ENCODE data around the gene DIP2B. TPM values are rescaled to one million over a fixed set of nuclear protein-coding genes. Genes with fewer than 3 reads are reported as not detected.

Gene DIP2B
- total RNA-seq, 2 donors from 2014 or later: 22.8 to 31.0 TPM

DNA sequence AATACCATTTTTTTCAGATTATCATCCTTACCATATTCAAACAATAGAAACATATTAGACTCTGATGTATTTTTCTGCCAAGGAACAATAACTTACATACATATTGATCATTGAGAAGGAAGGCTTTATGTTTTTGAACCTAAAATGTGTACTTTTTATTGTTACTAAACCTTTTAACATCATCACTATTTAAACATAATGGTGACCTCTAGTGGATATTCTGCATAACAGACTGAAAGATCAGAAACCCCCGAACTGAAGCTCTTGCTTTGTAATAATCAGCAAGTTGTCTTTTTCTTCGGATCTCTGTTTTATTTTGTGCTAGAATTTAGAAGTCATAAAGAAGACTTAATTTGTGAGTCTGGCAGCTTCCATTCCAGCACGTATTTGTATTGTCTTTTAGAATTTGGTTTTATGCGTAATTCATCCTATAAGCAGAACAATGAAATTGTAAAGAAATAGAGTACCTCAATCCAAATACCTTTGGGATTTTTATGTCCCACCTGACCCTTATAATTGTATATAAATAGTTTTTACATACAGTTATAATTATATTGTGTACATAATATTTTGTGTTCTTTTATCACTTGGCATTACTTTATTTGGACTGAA lies 133.2 kb downstream of the DIP2B start:
- Mint-ChIP-seq H3K27ac (peak overlapping the region; percentile 74), H3K27me3 (no peaks in the 10 kb centered on the region), H3K4me3 (no peak overlapping the region), H3K4me1 (peaks cover 13% of the 10 kb centered on the region), H3K36me3 (ENCODE audit: low read depth) (peaks cover 2% of the 10 kb centered on the region)
- H3K9me3 ChIP-seq (ENCODE audit: control insufficient read depth, low read length, poor library complexity, severe bottlenecking): no peaks in the 10 kb centered on the region
- no peak for DNase-seq
- peak; percentile 61 for ATAC-seq

DNA sequence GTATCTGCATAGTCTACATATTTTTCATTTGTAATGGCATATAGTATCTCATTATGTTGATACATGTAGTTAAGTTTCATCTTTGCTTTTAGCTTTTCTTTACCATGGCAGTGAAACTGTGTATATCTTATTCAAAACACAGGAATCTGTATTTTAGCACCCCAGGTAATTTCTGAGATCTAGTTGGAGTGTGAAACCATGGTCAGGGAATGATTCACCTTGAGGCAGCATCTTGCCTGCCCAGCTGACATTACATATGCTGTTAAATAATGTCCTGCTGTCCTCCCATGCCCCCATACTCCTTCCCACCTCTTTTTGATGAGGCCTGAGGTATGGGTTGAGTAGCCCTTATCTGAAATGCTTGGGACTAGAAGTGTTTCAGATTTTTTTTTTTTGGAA lies 133.7 kb downstream of the DIP2B start:
- no peak overlapping the region for H3K27ac Mint-ChIP-seq
- H3K27me3 Mint-ChIP-seq: no peaks in the 10 kb centered on the region
- DNase-seq (no peak), ATAC-seq (no peak)
- H3K4me1 Mint-ChIP-seq: peaks cover 15% of the 10 kb centered on the region
- H3K36me3 Mint-ChIP-seq (ENCODE audit: low read depth): peaks cover 2% of the 10 kb centered on the region
- H3K9me3 ChIP-seq (ENCODE audit: control insufficient read depth, low read length, poor library complexity, severe bottlenecking): no peaks in the 10 kb centered on the region
- no peak overlapping the region for H3K4me3 Mint-ChIP-seq

DNA sequence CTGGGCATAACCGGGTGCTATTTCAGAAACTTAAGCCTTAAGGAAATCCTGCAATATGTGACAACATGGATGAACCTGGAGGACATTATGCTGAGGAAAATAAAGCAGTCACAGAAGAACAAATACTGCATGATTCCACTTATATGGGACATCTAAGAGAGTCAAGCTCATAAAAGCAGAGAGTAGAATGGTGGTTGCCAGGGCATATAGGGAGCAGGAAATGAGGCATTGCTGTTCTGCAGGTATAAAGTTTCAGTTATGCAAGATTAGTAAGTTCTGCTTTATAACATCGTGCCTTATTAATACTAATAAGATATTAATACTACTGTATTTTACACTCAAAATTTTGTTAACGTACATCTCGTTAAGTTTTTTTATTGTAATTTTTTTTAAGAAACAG lies 134.9 kb downstream of the DIP2B start:
- H3K4me1 Mint-ChIP-seq: peaks cover 13% of the 10 kb centered on the region
- no peak for ATAC-seq

DNA sequence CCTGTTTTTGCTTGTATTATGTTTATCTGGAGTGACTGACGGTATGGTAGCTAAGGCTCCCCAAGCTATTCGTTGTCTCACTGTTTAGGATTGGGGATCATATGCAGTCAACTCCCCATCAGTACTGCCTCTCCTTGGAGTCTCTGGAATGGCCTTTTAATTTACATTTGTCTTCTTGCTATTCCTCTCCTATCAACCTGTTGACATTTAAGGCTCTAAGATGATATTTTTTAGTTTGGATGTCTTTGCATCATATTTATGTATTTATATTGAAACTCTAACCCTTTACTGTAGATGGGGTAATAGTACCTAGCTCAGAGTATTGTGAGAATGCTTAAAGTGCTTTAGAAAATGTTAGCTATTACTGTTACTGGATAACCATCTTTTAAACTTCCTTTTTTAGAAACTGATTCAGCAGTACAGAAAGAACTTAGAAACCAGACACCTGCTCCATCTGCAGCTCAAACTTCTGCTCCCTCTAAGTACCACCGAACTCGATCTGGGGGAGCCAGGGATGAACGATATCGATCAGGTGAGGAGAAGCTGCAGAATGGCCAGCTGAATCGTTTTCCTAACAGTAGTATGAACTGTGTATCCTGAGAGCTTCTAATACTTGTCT lies 135.6 kb downstream of the DIP2B start:
- Mint-ChIP-seq H3K4me1 (peaks cover 11% of the 10 kb centered on the region), H3K36me3 (ENCODE audit: low read depth) (peaks cover 2% of the 10 kb centered on the region), H3K27me3 (no peaks in the 10 kb centered on the region), H3K4me3 (no peak overlapping the region), H3K27ac (no peak overlapping the region)
- H3K9me3 ChIP-seq (ENCODE audit: control insufficient read depth, low read length, poor library complexity, severe bottlenecking): no peaks in the 10 kb centered on the region
- ATAC-seq (no peak), DNase-seq (no peak)

More for the DNA sequence above, 134.9 kb downstream of the DIP2B start:
- Mint-ChIP-seq H3K4me3 (no peak overlapping the region), H3K36me3 (ENCODE audit: low read depth) (peaks cover 2% of the 10 kb centered on the region), H3K27me3 (no peaks in the 10 kb centered on the region), H3K27ac (no peak overlapping the region)
- H3K9me3 ChIP-seq (ENCODE audit: control insufficient read depth, low read length, poor library complexity, severe bottlenecking): no peaks in the 10 kb centered on the region
- no peak for DNase-seq

DNA sequence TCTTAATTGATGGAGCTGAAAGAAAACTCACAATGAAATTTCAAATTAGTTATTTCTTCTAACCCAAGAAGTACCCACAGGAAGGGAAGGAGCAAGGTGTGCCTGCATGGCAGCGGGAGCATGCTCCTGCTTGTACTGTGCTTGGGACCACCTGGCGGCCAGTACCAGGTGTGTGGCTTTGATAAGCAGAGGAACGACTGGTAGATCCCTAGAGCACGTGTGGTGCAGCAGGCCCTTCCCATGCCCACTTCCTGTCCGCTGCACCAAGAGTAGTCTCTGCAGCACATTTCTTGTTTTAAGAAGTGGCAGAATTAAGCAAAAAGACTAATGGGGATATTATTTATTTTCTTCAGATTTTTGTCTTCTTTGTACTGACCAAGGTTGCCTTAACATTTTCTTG lies 136.8 kb downstream of the DIP2B start:
- no peak for DNase-seq
- H3K36me3 Mint-ChIP-seq (ENCODE audit: low read depth): peaks cover 2% of the 10 kb centered on the region
- H3K27ac Mint-ChIP-seq: no peak overlapping the region
- no peaks in the 10 kb centered on the region for H3K9me3 ChIP-seq (ENCODE audit: control insufficient read depth, low read length, poor library complexity, severe bottlenecking)
- no peak for ATAC-seq
- H3K4me1 Mint-ChIP-seq: peaks cover 9% of the 10 kb centered on the region
- H3K4me3 Mint-ChIP-seq: no peak overlapping the region
- H3K27me3 Mint-ChIP-seq: no peaks in the 10 kb centered on the region

DNA sequence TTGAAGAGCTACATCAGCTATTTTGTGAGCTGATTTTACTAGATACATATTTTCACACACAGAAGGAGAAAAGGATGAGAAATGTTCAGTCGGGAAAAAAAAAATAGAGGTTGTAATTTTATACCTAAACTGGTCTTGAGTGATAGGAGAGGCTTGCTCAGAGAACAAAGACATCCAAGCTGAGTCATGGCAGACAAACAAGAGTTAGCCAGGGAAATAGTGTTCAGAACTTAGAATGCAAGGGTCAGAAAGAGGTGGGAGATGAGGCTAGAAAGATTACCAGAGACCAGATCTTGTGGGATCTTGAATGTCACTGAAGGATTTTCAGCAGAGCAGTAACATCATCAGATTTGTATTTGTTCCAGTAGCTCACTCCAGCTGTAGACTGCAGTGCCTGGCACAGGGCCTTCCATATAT lies 137.3 kb downstream of the DIP2B start:
- Mint-ChIP-seq H3K4me1 (peaks cover 9% of the 10 kb centered on the region), H3K36me3 (ENCODE audit: low read depth) (peaks cover 2% of the 10 kb centered on the region), H3K4me3 (no peak overlapping the region), H3K27ac (no peak overlapping the region), H3K27me3 (no peaks in the 10 kb centered on the region)
- ATAC-seq: no peak
- no peak for DNase-seq
- H3K9me3 ChIP-seq (ENCODE audit: control insufficient read depth, low read length, poor library complexity, severe bottlenecking): no peaks in the 10 kb centered on the region

DNA sequence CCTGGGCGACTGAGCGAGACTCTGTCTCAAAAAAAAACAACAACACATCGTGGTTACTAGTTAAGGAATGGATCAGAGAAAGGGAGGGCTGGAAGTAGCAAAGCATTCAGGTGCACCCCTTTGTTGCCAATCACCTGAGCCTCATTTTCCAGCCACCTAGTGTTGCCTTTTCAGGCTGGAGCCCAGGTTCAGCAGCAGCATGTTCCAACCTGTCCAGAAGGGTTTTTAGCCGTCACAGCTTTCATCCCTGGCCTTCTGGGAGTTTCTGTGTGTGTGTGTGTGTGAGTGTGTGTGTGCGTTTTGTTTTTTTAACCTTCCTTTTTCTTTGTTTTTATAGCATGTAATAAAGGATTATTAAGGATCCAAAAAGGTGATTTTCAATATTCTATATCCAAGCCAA lies 138.0 kb downstream of the DIP2B start:
- peaks cover 3% of the 10 kb centered on the region for H3K4me1 Mint-ChIP-seq
- ATAC-seq: no peak

DNA sequence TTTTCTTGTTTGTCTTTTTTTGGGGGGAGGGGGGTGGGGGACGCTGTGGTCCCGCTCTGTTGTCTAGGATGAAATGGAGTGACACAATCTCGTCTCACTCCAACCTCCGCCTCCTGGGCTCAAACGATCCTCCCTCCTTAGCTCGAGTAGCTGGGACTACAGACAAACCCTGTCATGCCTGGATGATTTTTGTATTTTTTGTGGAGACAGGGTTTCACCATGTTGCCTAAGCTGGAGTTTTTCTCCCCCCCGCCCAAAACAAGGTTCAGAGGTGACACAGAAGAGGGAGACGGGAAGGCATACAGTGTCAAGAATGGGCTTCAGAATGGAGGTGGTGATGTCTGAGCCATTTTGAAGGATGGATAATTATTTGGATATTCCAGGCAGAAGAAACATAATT lies 142.2 kb downstream of the DIP2B start:
- ATAC-seq: no peak

More for the DNA sequence above, 138.0 kb downstream of the DIP2B start:
- H3K27me3 Mint-ChIP-seq: no peaks in the 10 kb centered on the region
- no peak overlapping the region for H3K4me3 Mint-ChIP-seq
- H3K36me3 Mint-ChIP-seq (ENCODE audit: low read depth): peaks cover 2% of the 10 kb centered on the region
- no peaks in the 10 kb centered on the region for H3K9me3 ChIP-seq (ENCODE audit: control insufficient read depth, low read length, poor library complexity, severe bottlenecking)
- DNase-seq: no peak
- peak overlapping the region; percentile 68 for H3K27ac Mint-ChIP-seq

DNA sequence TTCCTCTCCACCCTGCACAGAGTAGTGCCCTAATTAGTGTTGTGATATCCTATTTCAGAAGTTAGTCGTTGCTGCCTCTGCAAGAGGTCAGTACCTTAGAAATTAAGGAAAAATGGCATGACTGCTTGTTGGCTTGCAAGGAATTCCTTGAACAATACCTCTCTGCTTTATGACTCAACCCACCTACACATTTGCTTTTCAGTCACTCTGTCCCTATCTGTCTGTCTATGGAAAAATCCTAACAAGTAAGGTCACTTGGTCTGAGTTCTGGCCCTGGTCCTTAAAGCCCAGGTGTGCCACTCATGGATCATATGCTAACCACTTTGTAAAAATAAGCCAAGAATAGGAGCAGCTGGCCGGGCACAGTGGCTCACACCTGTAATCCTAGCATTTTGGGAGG lies 142.7 kb downstream of the DIP2B start:
- no peaks in the 10 kb centered on the region for H3K9me3 ChIP-seq (ENCODE audit: control insufficient read depth, low read length, poor library complexity, severe bottlenecking)
- ATAC-seq: no peak
- no peaks in the 10 kb centered on the region for H3K36me3 Mint-ChIP-seq (ENCODE audit: low read depth)
- no peak for DNase-seq
- H3K27ac Mint-ChIP-seq: no peak overlapping the region
- H3K4me3 Mint-ChIP-seq: no peak overlapping the region
- H3K27me3 Mint-ChIP-seq: no peaks in the 10 kb centered on the region
- H3K4me1 Mint-ChIP-seq: peaks cover 10% of the 10 kb centered on the region

More for the DNA sequence above, 142.2 kb downstream of the DIP2B start:
- H3K9me3 ChIP-seq (ENCODE audit: control insufficient read depth, low read length, poor library complexity, severe bottlenecking): no peaks in the 10 kb centered on the region
- no peak overlapping the region for H3K4me3 Mint-ChIP-seq
- H3K27me3 Mint-ChIP-seq: no peaks in the 10 kb centered on the region
- H3K36me3 Mint-ChIP-seq (ENCODE audit: low read depth): no peaks in the 10 kb centered on the region
- no peak for DNase-seq
- no peak overlapping the region for H3K27ac Mint-ChIP-seq
- peaks cover 10% of the 10 kb centered on the region for H3K4me1 Mint-ChIP-seq

DNA sequence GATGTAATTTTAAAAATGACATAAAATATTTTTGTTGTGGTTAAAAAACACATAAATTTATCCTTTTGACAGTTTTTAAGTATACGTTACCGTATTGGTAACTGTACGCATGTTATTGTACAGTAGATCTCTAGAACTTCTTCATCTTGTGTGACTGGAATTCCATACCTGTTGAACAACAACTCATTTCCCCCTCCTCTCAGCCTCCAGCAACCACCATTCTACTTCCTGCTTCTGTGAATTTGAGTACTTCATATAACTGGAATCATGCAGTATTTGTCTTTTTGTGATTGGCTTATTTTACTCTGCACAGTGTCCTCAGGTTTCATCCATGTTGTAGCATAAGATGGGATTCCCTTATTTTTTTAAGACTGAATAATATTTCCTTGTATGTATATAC lies 145.5 kb downstream of the DIP2B start:
- H3K9me3 ChIP-seq (ENCODE audit: control insufficient read depth, low read length, poor library complexity, severe bottlenecking): no peaks in the 10 kb centered on the region
- H3K27ac Mint-ChIP-seq: no peak overlapping the region
- no peaks in the 10 kb centered on the region for H3K36me3 Mint-ChIP-seq (ENCODE audit: low read depth)
- ATAC-seq: no peak
- H3K27me3 Mint-ChIP-seq: no peaks in the 10 kb centered on the region
- H3K4me1 Mint-ChIP-seq: peaks cover 15% of the 10 kb centered on the region
- no peak for DNase-seq
- no peak overlapping the region for H3K4me3 Mint-ChIP-seq

DNA sequence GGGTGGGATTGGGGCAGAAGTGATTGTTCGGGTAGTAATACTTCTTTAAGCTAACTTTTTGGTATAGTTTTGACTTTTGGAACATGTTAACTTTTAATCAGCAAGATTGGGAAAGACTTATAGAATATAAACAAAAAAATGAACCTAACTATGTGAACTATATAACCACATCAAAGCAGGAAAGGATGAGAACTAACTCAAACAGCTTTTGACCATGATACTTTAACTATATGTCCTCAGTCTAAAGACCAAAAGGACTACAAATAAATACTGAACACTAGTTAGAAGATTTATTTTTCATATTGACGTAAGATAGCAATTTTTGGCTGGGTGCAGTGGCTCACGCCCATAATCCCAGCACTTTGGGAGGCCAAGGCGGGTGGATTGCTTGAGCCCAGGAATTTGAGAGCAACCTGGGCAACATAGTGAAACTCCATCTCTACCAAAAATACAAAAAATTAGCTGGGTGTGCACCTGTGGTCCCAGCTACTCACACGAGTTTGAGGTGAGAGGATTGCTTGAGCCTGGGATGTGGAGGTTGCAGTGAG lies 150.7 kb downstream of the DIP2B start:
- Mint-ChIP-seq H3K4me1 (peaks cover 13% of the 10 kb centered on the region), H3K27ac (no peak overlapping the region), H3K27me3 (no peaks in the 10 kb centered on the region), H3K36me3 (ENCODE audit: low read depth) (no peaks in the 10 kb centered on the region), H3K4me3 (no peak overlapping the region)
- no peaks in the 10 kb centered on the region for H3K9me3 ChIP-seq (ENCODE audit: control insufficient read depth, low read length, poor library complexity, severe bottlenecking)
- ATAC-seq (no peak), DNase-seq (no peak)

DNA sequence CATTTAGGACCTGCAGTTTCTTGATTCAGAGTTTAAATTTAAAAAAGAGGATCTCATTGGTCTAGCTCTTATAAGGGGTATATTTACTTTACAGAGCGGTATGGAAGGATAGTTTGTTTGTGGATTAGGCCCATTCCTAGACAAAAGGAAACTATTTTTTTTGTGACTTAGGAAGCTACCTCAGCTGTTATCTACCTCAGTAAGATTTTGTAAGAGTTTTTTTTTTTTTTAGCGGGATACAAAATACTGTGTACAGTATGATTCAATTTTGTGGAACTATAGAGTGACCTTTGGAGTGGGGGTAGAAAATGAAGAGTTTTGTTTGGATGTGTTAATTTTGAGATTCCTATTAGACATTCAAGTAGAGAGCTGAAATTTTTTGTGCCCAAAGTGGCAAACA lies 154.5 kb downstream of the DIP2B start:
- H3K4me1 Mint-ChIP-seq: peaks cover 7% of the 10 kb centered on the region
- H3K27me3 Mint-ChIP-seq: no peaks in the 10 kb centered on the region
- no peak overlapping the region for H3K27ac Mint-ChIP-seq
- H3K36me3 Mint-ChIP-seq (ENCODE audit: low read depth): peaks cover 2% of the 10 kb centered on the region
- ATAC-seq: no peak
- H3K4me3 Mint-ChIP-seq: no peak overlapping the region
- no peak for DNase-seq
- H3K9me3 ChIP-seq (ENCODE audit: control insufficient read depth, low read length, poor library complexity, severe bottlenecking): no peaks in the 10 kb centered on the region

DNA sequence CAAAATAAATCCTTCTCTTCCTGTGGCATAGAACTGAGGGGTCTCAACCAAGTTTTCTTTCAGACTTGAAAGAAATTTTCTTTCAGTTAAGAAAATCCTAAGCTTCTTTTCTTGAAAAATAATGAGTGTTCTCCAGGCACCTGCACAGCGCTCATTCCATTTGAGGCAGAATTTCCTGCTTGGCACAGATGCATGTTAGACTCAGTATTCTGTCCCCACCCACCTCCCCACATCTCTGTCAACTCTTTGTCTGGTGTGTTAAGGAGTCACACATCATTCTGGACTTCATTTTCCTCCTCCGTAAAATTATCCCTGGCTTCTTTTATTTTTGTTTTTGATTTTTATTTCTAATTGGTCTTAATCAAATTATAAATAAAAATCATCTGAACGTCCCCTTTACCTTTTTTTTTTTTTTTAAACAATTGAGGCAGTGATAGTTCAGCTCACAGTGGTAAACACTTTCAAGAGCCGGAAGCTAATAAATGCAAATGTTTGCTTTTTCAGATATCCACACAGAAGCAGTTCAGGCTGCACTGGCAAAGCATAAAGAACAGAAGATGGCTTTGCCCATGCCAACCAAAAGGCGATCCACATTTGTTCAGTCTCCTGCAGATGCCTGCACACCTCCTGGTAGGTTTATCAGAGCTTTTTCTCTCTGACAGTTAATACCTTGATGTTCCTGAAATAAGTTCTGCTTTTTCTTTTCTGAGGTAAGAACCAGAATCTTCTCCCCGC lies 155.1 kb downstream of the DIP2B start:
- no peaks in the 10 kb centered on the region for H3K9me3 ChIP-seq (ENCODE audit: control insufficient read depth, low read length, poor library complexity, severe bottlenecking)
- no peak overlapping the region for H3K4me3 Mint-ChIP-seq
- H3K36me3 Mint-ChIP-seq (ENCODE audit: low read depth): peaks cover 2% of the 10 kb centered on the region
- no peak for DNase-seq
- ATAC-seq: no peak
- H3K27me3 Mint-ChIP-seq: no peaks in the 10 kb centered on the region
- no peak overlapping the region for H3K27ac Mint-ChIP-seq
- peaks cover 4% of the 10 kb centered on the region for H3K4me1 Mint-ChIP-seq
